Panc1 (cell line): Measurements from ENCODE around the gene POMT2. TPM values are rescaled to one million over a fixed set of nuclear protein-coding genes. Genes with fewer than 3 reads are reported as not detected.

Experiments used
- ATAC-seq: fragments of 200-7000 bp; cut with Tn5 transposase; 2 replicates; pipeline ENCODE4 v1.9.1; 2020; ENCODE audit warnings: mild to moderate bottlenecking, moderate library complexity
- BruUV-seq: library from RNA; stranded (reverse); fragments of 400-500 nt; replicated peaks from 2 replicates; lab custom pipeline; 2021; lab: Mats Ljungman, UMichigan
- CTCF ChIA-PET: fragments of 300-600 bp; sonication (Branson Sonifier 250); formaldehyde crosslinking; loops from one replicate; lab custom pipeline; 2022; ENCODE audit warnings: antibody characterized with exemption; lab: Charles Lee
- POLR2A ChIA-PET: fragments of 300-600 bp; sonication (Branson Sonifier 250); formaldehyde crosslinking; loops from one replicate; lab custom pipeline; 2022; ENCODE audit warnings: antibody characterized with exemption; lab: Charles Lee
- DNase-seq: peaks from one replicate; pipeline ENCODE4 v3.0.0-alpha.2; 2010; ENCODE audit warnings: low read depth, low spot score
- H3K27ac ChIP-seq: 2 replicates; pipeline ENCODE4 v1.5.1; 2011; ENCODE audit warnings: mild to moderate bottlenecking, low read length, inconsistent platforms
- H3K27me3 ChIP-seq: fragments of 200-500 bp; sonication (Bioruptor generic); 2 replicates; pipeline ENCODE4 v1.6.0; 2014; ENCODE audit warnings: low read length, inconsistent platforms; ENCODE audit not compliant: control insufficient read depth, insufficient read depth
- H3K36me3 ChIP-seq: fragments of 200-500 bp; sonication (Bioruptor generic); 2 replicates; pipeline ENCODE4 v1.5.1; 2014; ENCODE audit warnings: inconsistent platforms, mild to moderate bottlenecking, low read length, moderate library complexity; ENCODE audit not compliant: control insufficient read depth, insufficient read depth
- H3K4me1 ChIP-seq: 2 replicates; pipeline ENCODE4 v1.5.1; 2011; ENCODE audit warnings: inconsistent platforms, mild to moderate bottlenecking, low read length, moderate library complexity; ENCODE audit not compliant: control insufficient read depth, insufficient read depth
- H3K4me3 ChIP-seq, 2 experiments: 2 replicates each; pipeline ENCODE4 v1.5.1; 2011 to 2012; ENCODE audit warnings: low read depth in 2 of 2, low read length in 2 of 2, mild to moderate bottlenecking in 2 of 2, inconsistent platforms in 1 of 2, moderate library complexity in 1 of 2
- H3K9me3 ChIP-seq: fragments of 200-500 bp; sonication (Bioruptor generic); 2 replicates; pipeline ENCODE4 v1.5.1; 2014; ENCODE audit warnings: low read depth, mild to moderate bottlenecking, inconsistent platforms, low read length, moderate library complexity; ENCODE audit not compliant: control insufficient read depth, insufficient read depth
- POLR2AphosphoS5 ChIP-seq: IDR thresholded peaks from 2 replicates; pipeline ENCODE4 v1.6.1; 2012; ENCODE audit warnings: mild to moderate bottlenecking, low read depth, low read length, moderate library complexity
- SIN3A ChIP-seq: IDR thresholded peaks from 2 replicates; pipeline ENCODE4 v1.6.1; 2012; ENCODE audit warnings: low read depth, mild to moderate bottlenecking, low read length, moderate library complexity, borderline replicate concordance; ENCODE audit not compliant: insufficient read depth
- TCF7L2 ChIP-seq: IDR thresholded peaks from 2 replicates; pipeline ENCODE4 v1.6.1; 2011; ENCODE audit warnings: mild to moderate bottlenecking, low read depth, low read length, inconsistent platforms
- in situ Hi-C: cut with HindIII; loops from 2 replicates; pipeline ENCODE4 v1.10.0; 2016; ENCODE audit warnings: low sequenced_read_pairs, low pct_unique_long_range_greater_than_20kb
- intact Hi-C: fragments of 100-400 bp; cut with micrococcal nuclease; formaldehyde crosslinking; loops from one replicate; pipeline ENCODE4 v1.10.0; 2022; ENCODE audit not compliant: unreplicated experiment
- total RNA-seq: library from RNA; stranded (reverse); gene quantifications from one replicate; pipeline ENCODE4 v1.2.1, GENCODE V29; 2021; ENCODE audit not compliant: unreplicated experiment
- TF ChIP-seq, protein P1 (sequence below), 2 experiments: IDR thresholded peaks; 2 replicates each; pipeline ENCODE4 v1.6.1; 2011 to 2012; ENCODE audit warnings: low read depth in 2 of 2, control low read depth in 1 of 2, low read length in 1 of 2, mild to moderate bottlenecking in 1 of 2, moderate library complexity in 1 of 2; ENCODE audit not compliant: insufficient read depth in 1 of 2
- TF ChIP-seq, protein P2 (sequence below): fragments of 450-650 bp; IDR thresholded peaks from 2 replicates; pipeline ENCODE4 v1.5.1; 2017; ENCODE audit warnings: mild to moderate bottlenecking

The POMT2 gene
- total RNA-seq, 1 experiment from 2014 or later: 43.5 TPM

DNA sequence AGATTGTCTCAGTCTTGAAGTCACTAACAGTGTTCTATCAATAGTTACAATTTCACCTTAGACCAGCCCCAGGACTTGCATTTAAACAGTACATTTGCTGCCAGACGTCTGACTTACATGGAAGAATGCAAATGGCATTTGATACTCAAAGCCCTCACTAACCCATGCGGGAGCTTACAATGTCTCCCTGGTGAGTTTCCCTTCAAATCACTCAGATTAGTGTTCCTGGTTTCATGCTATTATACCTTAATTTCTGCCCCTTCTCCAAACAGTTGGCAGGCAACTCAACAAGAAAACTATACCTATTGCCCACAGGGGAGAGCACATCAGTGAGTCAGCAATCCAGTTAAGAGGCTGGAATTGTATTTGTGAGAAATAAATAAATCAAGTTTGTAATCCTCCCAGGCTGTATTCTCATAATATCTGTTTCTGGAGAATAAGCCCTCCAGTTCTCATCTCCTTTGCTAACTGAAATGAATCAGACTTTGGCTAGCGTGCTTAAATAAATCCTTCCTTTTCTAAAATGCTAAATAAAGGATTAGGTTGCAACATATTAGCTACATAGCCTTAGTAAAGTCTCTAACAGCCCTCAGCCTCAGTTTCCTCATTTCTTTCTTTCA is 23.8 kb upstream of the POMT2 start:
- no peak overlapping the region for H3K4me3 ChIP-seq
- H3K27ac ChIP-seq: no peak overlapping the region
- no peak for DNase-seq
- ChIA-PET CTCF (no interaction called here), POLR2A (no interaction called here)
- no peak for TF ChIP-seq TCF7L2
- TF ChIP-seq SIN3A: no peak
- TF ChIP-seq, protein P1, sequence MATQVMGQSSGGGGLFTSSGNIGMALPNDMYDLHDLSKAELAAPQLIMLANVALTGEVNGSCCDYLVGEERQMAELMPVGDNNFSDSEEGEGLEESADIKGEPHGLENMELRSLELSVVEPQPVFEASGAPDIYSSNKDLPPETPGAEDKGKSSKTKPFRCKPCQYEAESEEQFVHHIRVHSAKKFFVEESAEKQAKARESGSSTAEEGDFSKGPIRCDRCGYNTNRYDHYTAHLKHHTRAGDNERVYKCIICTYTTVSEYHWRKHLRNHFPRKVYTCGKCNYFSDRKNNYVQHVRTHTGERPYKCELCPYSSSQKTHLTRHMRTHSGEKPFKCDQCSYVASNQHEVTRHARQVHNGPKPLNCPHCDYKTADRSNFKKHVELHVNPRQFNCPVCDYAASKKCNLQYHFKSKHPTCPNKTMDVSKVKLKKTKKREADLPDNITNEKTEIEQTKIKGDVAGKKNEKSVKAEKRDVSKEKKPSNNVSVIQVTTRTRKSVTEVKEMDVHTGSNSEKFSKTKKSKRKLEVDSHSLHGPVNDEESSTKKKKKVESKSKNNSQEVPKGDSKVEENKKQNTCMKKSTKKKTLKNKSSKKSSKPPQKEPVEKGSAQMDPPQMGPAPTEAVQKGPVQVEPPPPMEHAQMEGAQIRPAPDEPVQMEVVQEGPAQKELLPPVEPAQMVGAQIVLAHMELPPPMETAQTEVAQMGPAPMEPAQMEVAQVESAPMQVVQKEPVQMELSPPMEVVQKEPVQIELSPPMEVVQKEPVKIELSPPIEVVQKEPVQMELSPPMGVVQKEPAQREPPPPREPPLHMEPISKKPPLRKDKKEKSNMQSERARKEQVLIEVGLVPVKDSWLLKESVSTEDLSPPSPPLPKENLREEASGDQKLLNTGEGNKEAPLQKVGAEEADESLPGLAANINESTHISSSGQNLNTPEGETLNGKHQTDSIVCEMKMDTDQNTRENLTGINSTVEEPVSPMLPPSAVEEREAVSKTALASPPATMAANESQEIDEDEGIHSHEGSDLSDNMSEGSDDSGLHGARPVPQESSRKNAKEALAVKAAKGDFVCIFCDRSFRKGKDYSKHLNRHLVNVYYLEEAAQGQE (IDR thresholded peaks at IDR 0.05; ENCODE audit: insufficient read depth in 1 of 2, low read depth in 2 of 2, low read length in 1 of 2): no peak
- H3K36me3 ChIP-seq: no peaks in the 10 kb centered on the region
- intact Hi-C loops: no loop called here
- H3K4me1 ChIP-seq: no peaks in the 10 kb centered on the region
- BruUV-seq: no TSS peak
- H3K27me3 ChIP-seq: no peaks in the 10 kb centered on the region
- no peak for ATAC-seq
- no peaks in the 10 kb centered on the region for H3K9me3 ChIP-seq
- in situ Hi-C loops: no loop called here

DNA sequence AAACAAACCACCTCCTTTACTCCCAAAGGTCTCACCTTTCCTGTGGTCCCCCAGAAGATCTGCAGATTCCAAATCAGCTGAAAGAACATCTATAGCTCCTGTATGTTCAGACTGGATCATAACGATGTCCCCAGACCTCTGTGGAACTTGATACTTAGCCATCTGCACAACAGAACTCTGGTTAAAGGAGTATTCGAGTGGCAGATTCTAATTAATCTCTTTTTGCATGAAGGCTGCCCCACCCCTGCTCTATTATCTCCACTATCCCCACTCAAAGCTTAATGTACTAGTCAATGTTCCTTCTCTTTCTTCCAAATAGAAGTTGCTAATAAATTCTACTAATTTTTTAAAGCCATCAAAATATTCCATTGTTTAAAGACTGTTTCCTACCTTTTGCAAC is 23.0 kb upstream of the POMT2 start:
- H3K27ac ChIP-seq: no peak overlapping the region
- BruUV-seq: no TSS peak
- in situ Hi-C loops (no loop called here), intact Hi-C loops (no loop called here)
- DNase-seq (no peak), ATAC-seq (no peak)
- CTCF ChIA-PET: no interaction called here
- H3K36me3 ChIP-seq: no peaks in the 10 kb centered on the region
- TF ChIP-seq TCF7L2 (no peak), SIN3A (no peak), POLR2AphosphoS5 (no peak)
- TF ChIP-seq, protein P1 (IDR thresholded peaks at IDR 0.05; ENCODE audit: insufficient read depth in 1 of 2, low read depth in 2 of 2, low read length in 1 of 2): no peak
- TF ChIP-seq, protein P2, sequence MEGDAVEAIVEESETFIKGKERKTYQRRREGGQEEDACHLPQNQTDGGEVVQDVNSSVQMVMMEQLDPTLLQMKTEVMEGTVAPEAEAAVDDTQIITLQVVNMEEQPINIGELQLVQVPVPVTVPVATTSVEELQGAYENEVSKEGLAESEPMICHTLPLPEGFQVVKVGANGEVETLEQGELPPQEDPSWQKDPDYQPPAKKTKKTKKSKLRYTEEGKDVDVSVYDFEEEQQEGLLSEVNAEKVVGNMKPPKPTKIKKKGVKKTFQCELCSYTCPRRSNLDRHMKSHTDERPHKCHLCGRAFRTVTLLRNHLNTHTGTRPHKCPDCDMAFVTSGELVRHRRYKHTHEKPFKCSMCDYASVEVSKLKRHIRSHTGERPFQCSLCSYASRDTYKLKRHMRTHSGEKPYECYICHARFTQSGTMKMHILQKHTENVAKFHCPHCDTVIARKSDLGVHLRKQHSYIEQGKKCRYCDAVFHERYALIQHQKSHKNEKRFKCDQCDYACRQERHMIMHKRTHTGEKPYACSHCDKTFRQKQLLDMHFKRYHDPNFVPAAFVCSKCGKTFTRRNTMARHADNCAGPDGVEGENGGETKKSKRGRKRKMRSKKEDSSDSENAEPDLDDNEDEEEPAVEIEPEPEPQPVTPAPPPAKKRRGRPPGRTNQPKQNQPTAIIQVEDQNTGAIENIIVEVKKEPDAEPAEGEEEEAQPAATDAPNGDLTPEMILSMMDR: no peak
- no peaks in the 10 kb centered on the region for H3K9me3 ChIP-seq
- H3K4me1 ChIP-seq: no peaks in the 10 kb centered on the region
- no peaks in the 10 kb centered on the region for H3K27me3 ChIP-seq
- POLR2A ChIA-PET: no interaction called here
- no peak overlapping the region for H3K4me3 ChIP-seq
